ENCODE results near the gene WDR73.

DNA sequence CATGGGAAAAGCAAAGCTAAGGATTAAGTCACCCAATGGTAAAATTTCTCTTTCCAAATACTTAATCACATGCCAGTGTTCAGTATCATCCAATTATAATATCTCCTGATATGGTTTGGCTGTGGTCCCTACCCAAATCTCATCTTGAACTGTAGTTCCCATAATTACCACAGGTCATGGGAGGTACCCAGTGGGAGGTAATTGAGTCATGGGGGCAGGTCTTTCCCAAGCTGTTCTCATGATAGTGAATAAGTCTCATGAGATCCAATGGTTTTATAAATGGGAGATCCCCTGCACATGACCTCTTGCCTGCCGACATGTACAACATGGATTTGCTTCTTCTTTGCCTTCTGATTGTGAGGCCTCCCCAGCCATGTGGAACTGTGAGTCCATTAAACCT, 30.0 kb upstream of the WDR73 start:
- TF ChIP-seq, protein P1, sequence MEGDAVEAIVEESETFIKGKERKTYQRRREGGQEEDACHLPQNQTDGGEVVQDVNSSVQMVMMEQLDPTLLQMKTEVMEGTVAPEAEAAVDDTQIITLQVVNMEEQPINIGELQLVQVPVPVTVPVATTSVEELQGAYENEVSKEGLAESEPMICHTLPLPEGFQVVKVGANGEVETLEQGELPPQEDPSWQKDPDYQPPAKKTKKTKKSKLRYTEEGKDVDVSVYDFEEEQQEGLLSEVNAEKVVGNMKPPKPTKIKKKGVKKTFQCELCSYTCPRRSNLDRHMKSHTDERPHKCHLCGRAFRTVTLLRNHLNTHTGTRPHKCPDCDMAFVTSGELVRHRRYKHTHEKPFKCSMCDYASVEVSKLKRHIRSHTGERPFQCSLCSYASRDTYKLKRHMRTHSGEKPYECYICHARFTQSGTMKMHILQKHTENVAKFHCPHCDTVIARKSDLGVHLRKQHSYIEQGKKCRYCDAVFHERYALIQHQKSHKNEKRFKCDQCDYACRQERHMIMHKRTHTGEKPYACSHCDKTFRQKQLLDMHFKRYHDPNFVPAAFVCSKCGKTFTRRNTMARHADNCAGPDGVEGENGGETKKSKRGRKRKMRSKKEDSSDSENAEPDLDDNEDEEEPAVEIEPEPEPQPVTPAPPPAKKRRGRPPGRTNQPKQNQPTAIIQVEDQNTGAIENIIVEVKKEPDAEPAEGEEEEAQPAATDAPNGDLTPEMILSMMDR (IDR thresholded peaks at IDR 0.05; ENCODE audit: insufficient read depth, low read length) = no peak
- TF ChIP-seq, protein P2, sequence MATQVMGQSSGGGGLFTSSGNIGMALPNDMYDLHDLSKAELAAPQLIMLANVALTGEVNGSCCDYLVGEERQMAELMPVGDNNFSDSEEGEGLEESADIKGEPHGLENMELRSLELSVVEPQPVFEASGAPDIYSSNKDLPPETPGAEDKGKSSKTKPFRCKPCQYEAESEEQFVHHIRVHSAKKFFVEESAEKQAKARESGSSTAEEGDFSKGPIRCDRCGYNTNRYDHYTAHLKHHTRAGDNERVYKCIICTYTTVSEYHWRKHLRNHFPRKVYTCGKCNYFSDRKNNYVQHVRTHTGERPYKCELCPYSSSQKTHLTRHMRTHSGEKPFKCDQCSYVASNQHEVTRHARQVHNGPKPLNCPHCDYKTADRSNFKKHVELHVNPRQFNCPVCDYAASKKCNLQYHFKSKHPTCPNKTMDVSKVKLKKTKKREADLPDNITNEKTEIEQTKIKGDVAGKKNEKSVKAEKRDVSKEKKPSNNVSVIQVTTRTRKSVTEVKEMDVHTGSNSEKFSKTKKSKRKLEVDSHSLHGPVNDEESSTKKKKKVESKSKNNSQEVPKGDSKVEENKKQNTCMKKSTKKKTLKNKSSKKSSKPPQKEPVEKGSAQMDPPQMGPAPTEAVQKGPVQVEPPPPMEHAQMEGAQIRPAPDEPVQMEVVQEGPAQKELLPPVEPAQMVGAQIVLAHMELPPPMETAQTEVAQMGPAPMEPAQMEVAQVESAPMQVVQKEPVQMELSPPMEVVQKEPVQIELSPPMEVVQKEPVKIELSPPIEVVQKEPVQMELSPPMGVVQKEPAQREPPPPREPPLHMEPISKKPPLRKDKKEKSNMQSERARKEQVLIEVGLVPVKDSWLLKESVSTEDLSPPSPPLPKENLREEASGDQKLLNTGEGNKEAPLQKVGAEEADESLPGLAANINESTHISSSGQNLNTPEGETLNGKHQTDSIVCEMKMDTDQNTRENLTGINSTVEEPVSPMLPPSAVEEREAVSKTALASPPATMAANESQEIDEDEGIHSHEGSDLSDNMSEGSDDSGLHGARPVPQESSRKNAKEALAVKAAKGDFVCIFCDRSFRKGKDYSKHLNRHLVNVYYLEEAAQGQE (IDR thresholded peaks at IDR 0.05; ENCODE audit: insufficient replicate concordance, low read depth) = no peak
- TF ChIP-seq POLR2AphosphoS5 (IDR thresholded peaks at IDR 0.05; ENCODE audit: low read depth) (no peak), GABPA (IDR thresholded peaks at IDR 0.05; ENCODE audit: low read depth) (no peak), SPI1 (IDR thresholded peaks at IDR 0.05; ENCODE audit: borderline replicate concordance, low read depth) (no peak)
